ENCODE data around the gene RABL2A.
"Not testable (repeated sequence)": the region's sequence is repeated elsewhere in the genome, so short reads cannot be mapped to it uniquely, and the experiment has no call there.

The RABL2A gene

DNA sequence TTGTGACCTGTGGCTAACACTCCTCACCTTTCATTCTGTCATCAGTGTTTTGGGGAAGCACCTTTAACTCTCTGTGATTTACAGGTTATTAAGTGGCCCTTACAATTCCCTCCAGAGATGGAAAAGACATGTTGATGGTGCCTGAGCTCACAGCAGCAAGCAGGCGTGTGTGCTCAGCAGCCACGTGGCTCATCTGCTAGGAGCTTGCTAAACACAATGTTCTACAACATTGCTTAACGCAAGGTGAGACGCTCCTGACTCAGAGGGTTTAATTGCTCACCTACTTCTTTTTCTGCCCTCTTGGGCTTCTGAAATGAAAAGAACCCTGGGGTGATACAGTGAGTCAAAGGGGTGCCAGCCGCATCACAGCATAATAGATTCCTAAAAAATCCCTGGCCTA is 6.1 kb upstream of the RABL2A start:
- not testable (repeated sequence) for DNase-seq

DNA sequence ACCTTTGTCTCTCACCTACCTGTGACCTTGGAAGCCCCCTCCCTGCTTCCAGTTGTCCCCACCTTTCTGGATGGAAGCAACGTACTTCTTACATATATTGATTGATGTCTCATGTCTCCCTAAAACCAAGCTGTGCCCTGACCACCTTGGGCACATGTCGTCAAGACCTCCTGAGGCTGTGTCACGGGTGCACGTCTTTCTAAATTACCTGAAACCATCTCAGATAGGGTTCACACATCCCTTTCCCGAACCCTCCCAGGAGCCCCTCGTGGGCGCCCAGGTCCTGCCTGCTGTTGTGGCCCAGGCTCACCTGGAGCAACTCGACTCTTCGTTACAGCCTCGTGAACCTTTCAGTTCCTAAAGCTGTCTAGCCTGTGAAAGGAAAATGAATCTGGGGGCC is 1.2 kb upstream of the RABL2A start:
- DNase-seq, result not testable (repeated sequence)

DNA sequence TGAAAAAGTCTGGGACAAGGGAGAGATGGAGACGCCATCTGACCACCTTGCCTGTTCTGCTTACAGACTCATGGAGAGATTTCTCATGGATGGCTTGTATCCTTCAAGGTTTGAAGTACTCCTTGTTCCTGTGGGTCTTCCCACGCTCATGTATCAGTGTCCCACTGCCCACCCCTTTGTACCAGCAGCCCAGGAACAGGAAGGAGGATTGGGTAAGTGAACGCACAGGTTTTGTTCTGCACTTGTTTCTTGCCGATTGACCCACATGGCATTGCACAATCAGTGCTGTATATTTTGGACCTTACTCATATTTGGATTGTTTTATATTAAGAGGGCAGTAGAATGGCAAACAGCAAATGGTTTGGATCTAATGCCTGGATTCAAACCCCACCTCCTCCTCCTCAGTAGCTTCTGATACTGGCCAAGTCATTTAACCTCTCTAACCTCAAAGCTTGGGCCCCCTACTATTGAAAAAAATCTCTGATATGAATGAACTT is 5.8 kb downstream of the RABL2A start:
- not testable (repeated sequence) for DNase-seq

DNA sequence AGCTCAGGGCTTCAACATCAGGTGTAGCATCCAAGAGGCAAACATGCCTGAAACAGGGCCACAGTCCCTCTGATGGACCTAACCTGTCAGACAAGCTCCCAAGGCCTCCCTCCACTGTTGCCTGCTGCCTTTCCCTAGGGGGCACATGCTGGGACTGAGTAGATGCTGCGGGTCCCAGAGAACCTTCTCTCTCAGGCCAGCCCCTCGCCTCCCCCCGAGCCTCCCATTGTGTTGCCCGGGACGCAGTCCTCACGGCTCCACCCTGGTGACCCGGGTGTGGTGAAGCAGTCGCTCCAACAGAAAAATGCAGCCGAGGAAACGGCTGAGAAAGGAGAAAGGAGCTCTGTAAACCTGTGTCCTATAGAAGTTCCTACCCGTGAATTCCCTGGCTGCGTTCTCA is 8.3 kb downstream of the RABL2A start:
- DNase-seq, result not testable (repeated sequence)

DNA sequence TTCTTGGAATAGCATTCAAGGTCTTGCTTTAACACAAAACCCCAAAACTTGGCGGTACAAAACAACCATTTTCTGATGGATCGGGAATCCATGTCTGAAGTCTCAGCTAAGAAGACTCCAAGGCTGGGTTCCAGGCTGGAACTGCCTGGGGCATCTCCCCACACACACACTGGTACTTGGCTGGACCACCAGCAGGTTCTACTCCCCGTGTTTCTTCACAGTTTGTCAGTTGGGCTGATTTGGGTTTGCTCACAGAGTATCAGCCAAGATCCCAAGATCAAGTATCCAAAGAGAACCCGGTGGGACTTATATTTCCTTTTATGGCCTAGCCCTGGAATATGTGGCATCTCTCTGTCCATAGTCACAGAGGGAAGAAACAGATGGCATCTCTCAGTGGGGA is 9.2 kb downstream of the RABL2A start:
- DNase-seq, result not testable (repeated sequence)

DNA sequence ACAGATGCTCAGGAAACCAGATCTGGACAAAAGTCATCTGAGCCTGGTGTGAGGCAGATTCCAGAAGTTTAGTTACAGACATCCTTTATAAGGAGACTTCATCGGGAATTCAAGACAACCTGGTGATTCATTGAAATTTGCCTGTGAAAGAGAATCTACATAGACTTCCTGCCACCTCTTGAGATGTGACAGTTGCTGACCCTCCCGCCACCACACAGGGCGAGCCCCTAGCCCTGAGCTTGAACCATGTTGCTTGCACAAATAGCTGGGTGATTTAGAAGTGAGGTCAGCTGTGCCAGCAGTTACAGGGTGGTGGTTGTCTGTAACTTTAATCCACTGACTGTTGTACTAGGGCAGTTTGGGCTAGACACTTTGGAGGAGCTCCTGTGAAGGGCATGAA is 11.0 kb downstream of the RABL2A start:
- DNase-seq, result not testable (repeated sequence)

DNA sequence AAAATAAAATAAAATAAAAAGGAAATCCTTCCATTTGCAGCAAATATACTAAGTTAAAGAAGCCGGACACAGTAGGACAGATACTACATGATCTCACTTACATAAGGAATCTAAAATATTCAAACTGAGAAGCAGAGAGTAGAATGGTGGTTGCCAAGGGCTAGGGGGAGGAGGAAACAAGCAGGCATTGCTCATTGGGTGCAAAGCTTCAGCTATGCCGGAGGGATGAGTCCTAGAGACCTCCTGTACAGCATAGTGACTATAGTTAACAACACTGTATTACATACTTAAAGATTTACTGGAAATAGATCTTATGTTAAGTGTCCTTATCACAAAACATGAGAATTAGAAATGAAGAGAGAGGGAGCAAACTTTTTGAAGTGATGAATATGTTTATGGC is 19.2 kb downstream of the RABL2A start:
- DNase-seq, result not testable (repeated sequence)

DNA sequence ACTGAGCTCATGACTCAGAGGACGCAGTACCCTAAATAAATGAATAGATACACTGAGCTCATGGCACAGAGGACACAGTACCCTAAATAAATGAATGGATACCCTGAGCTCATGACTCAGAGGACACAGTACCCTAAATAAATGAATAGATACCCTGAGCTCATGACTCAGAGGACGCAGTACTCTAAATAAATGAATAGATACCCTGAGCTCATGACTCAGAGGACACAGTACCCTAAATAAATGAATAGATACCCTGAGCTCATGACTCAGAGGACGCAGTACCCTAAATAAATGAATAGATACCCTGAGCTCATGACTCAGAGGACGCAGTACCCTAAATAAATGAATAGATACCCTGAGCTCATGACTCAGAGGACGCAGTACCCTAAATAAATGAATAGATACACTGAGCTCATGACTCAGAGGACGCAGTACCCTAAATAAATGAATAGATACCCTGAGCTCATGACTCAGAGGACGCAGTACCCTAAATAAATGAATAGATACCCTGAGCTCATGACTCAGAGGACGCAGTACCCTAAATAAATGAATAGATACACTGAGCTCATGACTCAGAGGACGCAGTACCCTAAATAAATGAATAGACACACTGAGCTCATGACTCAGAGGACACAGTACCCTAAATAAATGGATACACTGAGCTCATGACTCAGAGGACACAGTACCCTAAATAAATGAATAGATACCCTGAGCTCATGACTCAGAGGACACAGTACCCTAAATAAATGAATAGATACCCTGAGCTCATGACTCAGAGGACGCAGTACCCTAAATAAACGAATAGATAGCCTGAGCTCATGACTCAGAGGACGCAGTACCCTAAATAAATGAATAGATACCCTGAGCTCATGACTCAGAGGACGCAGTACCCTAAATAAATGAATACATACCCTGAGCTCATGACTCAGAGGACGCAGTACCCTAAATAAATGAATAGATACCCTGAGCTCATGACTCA is 24.1 kb downstream of the RABL2A start:
- not testable (repeated sequence) for DNase-seq

DNA sequence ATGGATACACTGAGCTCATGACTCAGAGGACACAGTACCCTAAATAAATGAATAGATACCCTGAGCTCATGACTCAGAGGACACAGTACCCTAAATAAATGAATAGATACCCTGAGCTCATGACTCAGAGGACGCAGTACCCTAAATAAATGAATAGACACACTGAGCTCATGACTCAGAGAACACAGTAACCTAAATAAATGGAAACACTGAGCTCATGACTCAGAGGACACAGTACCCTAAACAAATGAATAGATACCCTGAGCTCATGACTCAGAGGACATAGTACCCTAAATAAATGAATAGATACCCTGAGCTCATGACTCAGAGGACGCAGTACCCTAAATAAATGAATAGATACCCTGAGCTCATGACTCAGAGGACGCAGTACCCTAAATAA is 25.5 kb downstream of the RABL2A start:
- not testable (repeated sequence) for DNase-seq

DNA sequence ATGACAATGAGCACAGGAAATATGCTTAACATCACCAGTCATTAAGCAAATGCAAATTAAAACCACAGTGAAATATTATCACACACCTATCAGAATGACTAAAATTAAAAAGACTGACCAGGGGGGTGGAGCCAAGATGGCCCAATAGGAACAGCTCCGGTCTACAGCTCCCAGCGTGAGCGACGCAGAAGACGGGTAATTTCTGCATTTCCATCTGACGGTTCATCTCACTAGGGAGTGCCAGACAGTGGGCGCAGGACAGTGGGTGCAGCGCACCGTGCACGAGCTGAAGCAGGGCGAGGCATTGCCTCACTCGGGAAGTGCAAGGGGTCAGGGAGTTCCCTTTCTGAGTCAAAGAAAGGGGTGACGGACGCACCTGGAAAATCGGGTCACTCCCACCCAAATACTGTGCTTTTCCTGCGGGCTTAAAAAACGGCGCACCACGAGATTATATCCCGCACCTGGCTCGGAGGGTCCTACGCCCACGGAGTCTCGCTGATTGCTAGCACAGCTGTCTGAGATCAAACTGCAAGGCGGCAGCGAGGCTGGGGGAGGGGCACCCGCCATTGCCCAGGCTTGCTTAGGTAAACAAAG is 29.1 kb downstream of the RABL2A start:
- DNase-seq, result not testable (repeated sequence)

DNA sequence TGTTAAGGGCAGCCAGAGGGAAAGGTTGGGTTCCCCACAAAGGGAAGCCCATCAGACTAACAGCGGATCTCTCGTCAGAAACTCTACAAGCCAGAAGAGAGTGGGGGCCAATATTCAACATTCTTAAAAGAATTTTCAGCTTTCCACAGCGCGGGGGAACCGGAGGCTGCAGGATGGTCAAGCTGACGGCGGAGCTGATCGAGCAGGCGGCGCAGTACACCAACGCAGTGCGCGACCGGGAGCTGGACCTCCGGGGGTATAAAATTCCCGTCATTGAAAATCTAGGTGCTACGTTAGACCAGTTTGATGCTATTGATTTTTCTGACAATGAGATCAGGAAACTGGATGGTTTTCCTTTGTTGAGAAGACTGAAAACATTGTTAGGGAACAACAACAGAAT is 30.7 kb downstream of the RABL2A start:
- not testable (repeated sequence) for DNase-seq

DNA sequence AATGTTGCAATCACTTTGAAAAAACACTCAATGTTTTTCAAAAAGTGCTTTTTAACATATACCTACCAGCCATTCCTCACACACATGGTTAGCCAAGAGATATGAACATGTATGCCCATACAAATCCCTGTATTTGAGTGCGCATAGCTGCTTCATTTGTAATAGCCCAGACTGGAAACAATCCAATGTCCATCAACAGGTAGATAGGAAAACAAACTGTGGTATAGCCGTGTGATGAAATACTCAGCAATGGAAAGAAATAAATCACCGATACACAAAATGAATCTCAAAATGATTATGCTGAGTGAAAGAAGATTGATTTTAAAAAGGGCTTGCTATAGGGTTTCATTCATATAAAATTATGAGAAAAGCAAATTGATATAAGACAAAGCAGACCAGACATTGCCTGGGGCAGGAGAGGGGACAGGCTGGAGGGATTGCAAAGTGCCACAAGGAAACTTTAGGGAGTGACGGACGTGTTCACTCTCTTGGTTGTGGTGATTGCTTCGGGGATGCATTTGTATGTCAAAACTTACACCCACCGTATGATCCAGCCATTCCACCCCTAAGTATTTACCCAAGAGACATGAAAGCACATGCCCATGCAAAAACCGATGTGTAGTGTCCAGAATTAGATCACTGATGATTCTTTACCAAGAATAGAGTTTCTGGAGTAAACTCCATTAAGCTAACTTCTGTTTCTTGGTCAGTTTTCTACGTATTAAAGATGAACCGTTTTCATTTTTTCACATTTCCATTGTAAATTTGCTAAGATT is 36.4 kb downstream of the RABL2A start:
- DNase-seq, result not testable (repeated sequence)

DNA sequence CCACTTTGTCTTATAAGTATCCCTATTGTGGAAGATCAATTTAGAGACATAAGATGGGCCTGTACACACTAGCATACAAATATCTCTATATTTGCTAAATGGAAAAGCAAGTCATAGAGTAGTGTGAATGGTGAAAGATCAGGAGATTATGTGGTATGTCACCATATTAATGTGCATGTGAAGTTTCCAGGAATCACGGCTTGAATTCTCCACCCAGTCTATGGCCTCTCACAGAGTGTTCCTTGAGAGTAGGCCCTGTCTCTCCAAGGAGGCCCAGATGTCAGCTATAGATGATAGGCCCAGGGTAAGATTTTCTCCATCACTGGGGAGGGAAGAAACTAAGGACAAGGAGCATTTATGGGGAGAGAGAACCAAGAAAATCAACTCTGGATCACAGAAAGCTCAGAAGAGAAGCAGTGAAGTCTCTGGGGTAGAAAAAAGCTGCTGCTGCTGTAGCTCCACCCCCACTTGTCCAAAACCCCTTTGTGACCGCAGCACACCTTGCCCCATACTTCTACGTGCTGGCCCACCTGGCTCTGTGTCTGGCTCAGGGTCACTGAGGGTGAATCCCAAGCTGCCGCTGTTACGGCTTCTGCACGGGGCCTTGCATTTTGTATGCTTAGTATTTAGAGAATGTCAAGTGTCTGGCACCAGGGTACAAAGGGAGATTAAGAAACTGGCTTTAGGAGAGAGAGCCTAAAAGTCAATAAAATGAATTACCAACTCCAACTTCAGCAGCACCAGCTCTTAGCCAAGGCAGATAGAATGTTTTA is 37.9 kb downstream of the RABL2A start:
- not testable (repeated sequence) for DNase-seq

DNA sequence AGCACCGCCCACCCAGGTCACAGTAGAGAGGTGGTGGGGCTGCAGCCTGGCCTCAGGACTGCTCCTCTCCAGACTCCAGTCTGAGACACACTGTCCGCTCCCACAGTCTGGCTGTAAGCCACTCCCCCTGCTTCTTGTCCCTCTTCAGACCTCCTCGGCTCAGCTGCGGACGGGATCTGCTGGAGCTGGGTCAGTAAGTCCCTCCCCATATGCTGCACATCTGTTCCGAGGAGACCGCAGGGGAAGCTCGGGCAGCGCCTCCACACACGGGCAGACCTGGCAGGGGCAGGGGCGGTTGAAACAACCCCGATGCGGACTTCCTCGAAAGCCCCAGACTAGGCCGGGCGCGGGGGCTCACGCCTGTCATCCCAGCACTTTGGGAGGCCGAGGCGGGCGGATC is 41.9 kb downstream of the RABL2A start:
- not testable (repeated sequence) for DNase-seq

DNA sequence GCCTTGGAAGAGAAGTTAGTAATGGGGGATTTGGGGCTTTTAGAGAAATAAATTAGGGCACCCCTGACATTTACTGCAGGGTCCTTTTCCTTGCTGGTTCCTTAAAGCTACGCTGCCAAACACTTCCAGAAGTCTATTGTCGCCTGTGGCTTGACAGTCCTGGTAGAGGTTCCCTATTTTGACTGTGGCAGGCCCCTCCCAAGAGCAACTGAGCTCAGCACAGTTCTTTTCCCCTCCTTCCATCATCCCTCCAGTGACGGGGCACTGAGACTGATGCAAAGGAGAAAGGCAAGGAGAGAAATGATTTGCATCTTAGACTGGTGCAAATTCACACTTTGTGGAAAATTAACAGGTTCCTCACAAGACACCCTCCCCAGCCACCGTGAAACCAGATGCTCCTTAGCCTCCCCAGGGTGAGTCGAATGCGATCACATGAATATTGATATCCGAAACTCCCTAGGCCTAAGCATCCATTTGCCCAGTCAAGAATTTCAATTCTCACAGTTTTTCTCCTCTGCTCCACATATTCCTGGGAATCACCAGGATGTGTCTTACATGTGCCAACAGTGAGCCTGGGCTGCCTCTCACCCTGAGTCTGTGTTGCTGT is 45.4 kb downstream of the RABL2A start:
- no peak for DNase-seq

DNA sequence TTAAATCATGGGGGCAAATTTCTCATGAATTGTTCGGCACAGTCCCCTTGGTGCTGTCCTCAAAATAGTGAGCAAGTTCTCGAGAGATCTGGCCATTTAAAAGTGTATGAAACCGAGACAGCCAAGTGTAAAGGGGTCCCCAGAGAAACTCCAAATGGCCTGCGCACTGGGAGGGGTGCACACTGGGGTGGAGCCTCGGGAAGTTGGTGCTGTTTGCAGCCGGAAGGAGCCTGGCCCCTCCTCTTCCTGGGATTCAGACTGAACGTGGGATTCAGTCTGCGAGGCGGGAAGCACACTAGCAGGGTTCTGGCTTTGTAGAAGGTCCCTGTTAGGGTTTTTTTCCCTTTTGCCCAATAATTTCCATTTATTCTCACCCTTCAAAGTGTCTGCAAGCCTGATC is 48.8 kb downstream of the RABL2A start:
- no peak for DNase-seq

DNA sequence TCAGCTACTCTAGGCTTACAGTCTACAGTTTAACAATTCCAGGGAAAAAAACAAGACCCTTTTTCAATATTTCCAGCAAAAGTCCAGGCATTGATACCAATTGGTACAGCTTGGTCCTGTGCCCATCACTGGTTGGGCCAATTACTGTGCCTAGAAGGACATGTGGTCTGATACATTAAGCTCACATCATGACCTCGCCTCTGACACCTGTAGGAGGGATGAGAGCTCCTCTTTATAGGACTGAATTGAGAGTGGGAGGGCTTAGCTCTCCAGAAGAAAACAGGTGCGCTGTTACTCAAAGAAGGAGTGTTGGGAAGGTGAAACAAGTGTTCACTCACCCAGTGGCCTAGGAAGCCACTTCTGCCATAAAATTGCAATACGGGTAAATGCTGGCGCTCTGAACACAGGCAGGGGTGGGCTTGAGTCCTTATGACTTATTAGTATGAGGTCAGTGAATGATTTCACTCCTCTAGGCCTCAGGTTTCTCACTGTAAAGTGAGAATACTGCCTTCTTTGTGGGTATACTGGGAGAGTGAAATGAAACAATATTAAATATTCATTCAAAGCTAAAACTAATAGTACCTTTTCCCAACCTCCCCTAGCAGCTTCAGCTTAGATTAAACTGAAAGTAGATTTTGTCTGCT is 49.7 kb downstream of the RABL2A start:
- DNase-seq, result no peak

DNA sequence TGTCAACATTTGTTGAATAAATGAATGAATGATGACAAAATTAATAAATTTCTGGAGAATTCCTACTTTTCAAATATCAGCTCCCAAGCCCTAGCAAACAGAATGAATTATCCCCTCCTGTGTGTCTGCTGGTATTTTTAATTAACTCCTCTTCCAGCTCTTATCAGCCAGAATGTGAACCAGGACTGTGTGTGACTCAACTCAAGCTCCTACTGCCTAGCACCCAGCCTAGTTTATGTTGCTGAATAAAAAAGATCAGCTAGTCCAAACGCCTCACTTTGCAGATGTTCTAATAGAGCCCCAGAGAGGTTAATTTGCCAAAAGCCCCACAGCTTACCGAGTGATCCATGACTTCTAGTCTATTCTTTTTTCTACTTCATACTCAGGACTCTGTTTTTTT is 50.3 kb downstream of the RABL2A start:
- no peak for DNase-seq

DNA sequence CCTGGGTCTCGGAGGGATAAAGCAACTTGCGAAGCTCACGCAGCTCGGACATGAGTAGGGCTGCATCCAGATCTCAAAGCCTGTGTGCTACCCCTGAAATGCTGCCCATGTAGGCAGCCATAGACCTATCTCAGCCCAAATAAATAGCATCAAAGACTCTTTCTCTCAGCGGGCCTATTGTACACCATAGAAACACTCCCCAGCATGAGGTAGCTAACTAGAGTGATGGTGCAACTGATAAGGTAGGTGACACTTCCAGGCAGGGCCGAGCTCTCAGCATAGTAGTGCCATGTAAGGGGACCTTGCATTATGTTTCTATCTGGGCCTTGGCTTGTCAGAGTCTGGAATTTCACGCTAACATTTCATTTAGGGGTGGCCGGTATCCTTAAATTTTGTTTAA is 52.4 kb downstream of the RABL2A start:
- DNase-seq, result no peak

DNA sequence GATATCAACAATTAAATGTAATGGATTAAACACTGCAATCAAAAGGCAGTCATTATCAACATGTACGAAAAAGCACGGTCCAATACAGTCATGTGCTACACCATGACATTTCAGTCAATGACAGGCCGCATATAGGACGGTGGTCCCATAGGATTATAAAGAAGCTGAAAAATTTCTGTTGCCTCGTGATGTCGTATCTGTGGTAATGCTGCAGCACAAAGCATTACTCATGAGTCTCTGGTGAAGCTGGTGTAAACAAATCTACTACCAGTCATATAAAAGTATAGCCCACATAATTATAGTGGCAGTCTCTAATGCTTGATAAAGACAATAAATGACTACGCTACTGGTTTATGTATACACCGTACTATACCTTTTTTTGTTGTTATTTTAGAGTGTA is 58.4 kb downstream of the RABL2A start:
- no peak for DNase-seq

DNA sequence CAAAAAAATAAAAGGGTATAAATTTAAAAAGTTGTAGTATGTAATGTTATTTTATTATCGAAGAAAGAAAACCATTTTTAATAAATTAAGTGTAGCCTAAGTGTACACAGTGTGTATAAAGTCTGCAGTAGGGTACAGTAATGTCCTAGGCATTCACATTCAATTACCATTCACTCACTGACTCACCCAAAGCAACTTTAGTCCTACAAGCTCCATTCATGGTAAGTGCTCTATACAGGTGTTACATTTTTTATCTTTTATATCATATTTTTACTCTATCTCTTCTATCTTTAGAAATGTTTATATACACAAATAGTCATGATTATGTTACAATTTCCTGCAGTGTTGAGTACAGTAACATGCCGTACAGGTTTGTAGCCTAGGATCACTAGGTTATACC is 59.5 kb downstream of the RABL2A start:
- no peak for DNase-seq

Data from NCI-H1048 (cell line).